GM21528 (cell line): ENCODE measurements around the gene SOHLH1.

Experiments
- ATAC-seq: cut with Tn5 transposase; IDR thresholded peaks from one replicate; pipeline ENCODE4 v1.9.1; 2021; ENCODE audit warnings: mild to moderate bottlenecking, moderate library complexity; ENCODE audit not compliant: unreplicated experiment, low FRiP score

Gene SOHLH1

GRCh38 chr9:135731454-135731853 lies 32.2 kb upstream of the SOHLH1 start:
- ATAC-seq = no peak

DNA sequence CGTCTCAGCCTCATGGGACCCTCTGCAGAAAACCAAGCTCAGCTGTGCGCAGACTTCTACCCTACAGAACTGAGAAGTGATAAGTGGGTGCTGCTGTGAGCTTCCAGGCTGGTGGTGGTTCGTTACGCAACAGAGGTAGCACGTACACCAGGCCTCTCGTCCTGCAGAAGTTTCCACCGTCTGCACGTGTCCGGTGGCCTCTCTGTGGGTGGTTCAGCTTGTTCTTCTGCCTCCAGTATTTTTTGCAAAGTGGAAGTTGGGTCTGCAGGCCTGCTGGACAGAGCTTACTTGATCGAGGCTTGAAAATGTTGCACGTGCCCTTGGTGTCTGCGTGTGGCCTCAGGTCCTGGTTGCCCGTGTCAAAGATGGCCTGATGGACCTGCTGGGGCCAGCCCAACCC lies 30.2 kb upstream of the SOHLH1 start:
- no peak for ATAC-seq

- ATAC-seq = no peak
These were observed 29.3 kb upstream of the SOHLH1 start for GRCh38 chr9:135728436-135729110.

GRCh38 chr9:135727257-135727875 lies 28.1 kb upstream of the SOHLH1 start:
- no peak for ATAC-seq

- ATAC-seq = no peak
These were observed 27.0 kb upstream of the SOHLH1 start for GRCh38 chr9:135726138-135726853.

DNA sequence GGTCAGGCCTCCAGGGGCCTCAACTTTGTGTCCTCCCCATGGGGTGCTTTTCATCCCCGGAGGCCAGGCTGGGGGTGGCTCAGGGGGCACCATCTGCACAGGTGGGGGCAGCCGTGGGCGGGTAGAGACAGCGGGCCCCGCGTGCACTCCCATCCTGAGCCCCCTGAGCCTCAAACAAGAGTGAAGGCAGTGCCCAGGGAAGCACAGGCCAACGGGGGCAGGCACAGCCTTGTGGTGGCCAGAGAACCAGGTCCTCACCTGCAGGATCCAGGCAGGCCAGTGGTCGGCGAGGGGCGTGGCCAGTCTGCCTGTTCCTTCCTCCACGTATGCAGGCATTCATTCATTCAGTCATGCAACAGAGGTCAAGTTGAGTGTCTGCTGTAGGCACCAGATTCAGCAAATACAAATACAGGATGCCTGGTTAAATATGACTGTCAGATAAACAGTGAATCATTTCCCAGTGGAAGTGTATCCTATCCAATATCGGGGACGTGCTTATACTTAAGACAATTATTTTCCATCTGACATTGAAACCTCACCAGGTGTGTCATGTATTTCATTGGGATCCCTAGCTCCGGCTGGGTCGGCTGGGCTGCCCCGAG lies 25.0 kb upstream of the SOHLH1 start:
- ATAC-seq = no peak

- ATAC-seq = no peak
These were observed 23.1 kb upstream of the SOHLH1 start for GRCh38 chr9:135722365-135722764.

GRCh38 chr9:135719472-135719871 lies 20.2 kb upstream of the SOHLH1 start:
- ATAC-seq = no peak

- ATAC-seq = no peak
These were observed 19.3 kb upstream of the SOHLH1 start for GRCh38 chr9:135718616-135719015.

DNA sequence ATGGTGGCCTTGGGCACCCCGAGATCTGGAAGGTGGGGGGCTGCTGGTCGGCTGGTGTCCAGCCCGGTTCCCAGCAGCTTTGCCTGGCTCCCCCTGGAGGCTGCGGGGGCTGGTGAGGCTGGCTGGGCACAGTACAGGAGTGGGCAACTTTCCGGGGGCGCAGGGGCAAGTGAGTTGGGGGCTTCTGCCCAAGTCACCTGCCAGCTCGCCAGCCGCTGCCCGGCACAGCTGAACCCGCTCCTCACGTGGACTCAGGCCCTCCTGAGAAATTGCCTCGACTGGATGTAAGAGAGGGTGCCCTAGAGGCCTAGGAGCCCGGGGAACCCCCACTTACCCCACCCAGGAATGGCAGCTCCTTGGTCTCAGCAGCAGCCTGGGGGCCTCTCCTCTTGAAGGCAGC lies 18.1 kb upstream of the SOHLH1 start:
- no peak for ATAC-seq

GRCh38 chr9:135716045-135716444 lies 16.8 kb upstream of the SOHLH1 start:
- no peak for ATAC-seq

DNA sequence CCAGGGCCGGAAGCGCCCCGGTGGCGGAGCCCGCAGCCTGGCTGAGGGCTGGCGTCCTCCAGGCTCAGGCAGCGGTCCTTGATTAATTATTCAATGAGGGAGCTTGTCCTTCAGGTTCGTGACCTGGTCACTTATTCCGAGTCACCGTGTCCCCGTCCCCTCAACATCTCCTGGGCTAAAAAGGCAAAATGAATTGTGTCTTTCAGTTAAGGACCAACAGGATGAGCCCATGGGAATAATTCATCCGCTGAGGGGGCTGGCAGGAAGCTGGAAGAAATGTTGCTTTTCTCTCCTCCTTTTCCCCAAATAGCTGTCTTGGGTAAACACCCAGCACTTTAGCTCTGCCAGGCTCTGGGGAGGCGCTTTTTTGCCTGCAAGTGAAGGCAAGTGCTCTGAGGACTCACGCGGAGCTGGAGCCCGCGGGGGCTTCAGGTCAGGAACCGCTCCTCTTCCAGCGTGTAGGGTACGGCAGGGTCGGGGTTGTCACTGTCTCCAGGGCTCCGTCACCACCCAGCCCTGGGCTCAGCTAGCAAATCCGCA lies 15.8 kb upstream of the SOHLH1 start:
- ATAC-seq = no peak

GRCh38 chr9:135714242-135715055 lies 15.2 kb upstream of the SOHLH1 start:
- no peak for ATAC-seq

DNA sequence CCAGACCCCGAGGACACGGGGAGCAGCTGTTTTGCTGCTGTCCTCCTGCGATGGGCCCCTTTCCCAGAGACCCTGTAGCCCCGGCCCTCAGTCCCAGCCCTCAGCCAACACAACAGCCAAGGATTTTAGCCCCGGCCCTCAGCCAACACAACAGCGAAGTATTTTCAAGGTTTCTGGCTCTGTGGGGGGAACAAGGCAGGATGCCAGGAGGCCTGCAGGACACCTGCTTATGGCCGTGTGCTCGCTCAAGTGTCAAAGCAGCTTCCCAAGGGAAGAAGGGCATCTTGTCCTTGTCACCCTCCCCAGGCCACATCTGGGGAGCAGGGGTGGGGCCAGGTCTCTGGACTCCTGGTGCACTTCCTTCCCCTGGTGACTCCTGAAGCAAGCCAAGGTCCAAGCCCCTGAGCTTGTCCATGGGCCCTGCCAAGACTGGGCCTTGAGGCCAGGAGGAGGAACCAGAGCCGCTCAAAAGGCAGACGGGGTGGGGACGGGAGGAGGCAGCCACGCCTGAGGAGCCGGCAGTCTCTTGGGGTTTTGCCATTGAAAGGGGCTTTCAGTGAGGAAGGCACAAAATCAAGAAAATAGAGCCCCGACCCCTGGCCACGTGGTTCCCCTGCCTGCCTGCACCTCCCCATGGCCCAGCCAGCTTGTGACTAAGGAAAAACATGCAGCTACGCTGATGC lies 13.5 kb upstream of the SOHLH1 start:
- ATAC-seq = no peak

GRCh38 chr9:135711881-135712280 lies 12.6 kb upstream of the SOHLH1 start:
- ATAC-seq = no peak

DNA sequence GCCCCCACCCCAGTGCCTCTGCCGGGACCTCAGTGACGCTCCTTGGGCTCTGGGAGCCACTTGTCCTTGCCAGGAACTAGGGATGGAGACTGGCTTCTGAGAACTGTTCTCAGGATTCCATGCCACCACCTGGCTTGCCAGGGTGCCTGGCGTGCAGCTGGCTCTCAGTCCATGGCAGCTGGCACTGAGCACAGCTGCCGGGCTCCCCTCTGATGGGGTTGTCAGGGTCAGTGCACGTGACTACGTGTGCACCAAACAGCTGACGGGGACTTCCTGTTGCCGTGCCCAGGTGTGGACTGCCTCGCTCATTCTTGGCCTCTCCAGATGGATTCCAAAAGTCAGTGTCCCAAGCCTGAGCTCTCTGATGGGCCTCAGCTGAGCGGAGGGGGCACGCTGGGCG lies 12.1 kb upstream of the SOHLH1 start:
- ATAC-seq = no peak

DNA sequence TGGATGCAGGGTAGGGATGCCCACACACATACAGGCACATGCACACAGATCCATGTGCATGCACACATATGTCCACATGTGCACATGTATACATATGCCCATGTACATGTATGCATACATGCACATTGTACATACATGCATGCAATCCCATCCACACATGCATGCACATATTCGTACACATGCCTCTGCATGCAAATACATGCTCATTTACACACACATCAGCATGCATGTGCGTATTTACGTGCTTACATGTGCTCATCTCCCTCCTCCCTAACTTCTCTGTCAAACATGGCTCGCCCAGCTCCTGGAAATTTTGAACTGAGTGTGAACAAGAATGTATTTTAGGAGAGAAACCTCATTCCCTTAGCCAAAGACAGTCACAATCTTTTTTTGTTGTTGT lies 8.9 kb upstream of the SOHLH1 start:
- ATAC-seq = no peak

DNA sequence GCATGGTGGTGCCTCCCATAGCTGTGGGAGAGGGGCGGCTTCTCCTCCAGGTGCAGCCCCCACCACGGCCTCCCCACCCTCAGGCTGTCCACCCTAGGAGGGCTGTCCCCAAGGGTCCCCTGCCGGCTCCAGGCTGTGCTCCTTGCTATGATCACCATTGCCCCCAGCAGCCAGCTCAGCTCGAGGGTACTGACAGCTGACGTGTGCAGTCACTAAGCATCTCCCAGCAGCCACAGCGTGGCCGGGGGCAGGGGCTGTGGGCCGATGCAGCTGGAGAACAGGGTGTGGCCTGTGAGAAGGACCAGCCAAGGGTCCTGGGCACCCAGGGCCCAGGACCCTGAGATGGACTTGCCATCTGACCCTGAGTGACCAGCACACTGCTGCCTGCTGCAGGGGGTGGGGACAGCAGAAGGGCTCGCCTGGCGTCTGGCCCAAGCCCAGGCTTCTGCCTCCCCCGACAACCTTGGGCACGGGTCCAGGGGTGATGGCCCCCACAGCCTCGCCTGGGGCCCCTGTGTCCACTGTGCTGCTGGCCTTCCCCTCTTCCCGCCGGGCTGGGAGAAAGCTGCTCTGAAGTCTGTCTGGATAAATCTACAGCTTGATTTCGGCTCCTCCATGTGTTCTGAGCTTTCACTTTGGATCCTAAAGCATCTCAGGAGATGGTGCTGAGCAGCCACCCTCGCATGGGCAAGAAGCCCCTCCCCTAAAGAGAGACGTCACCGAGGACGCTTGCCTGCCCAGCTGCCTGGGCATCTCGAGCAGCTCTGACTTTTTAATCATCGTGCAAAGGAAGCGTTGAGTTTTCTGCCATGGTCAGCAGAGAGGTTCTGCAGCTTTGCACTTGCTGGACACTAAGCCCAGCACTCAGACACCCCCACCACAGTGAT lies 8.2 kb upstream of the SOHLH1 start:
- no peak for ATAC-seq

- ATAC-seq = no peak
These were observed 7.0 kb upstream of the SOHLH1 start for GRCh38 chr9:135706288-135706687.
